NCI-H2196 treated with DMSO at 0.1 percent for 48 hours (cell line): Measurements from ENCODE around the gene GNG12.
"Not testable (repeated sequence)": the region's sequence is repeated elsewhere in the genome, so short reads cannot be mapped to it uniquely, and the experiment has no call there.

Experiments used
- DNase-seq: peaks from one replicate; lab custom pipeline; 2025; ENCODE audit not compliant: unreplicated experiment; lab: John Stamatoyannopoulos, UW

GNG12 gene

DNA sequence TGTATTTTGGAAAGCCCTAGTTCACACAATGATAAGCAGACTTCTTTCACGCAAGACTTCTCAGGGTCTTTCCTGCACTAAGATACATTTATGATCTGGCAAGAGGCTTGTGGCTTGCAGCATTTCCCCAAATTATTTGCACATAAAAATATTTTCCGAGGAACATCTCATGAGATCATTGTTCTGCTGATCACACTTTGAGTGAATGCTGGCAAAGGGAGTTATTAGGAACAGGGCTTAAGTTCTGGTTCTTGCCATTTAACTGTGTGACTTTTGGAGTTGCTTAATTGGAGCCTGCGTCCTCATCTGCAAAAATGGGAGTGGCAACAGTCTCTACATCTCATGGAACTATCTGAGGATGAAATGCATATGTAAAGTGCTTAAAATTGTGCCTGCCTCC lies 98.1 kb downstream of the GNG12 start:
- DNase-seq: no peak

DNA sequence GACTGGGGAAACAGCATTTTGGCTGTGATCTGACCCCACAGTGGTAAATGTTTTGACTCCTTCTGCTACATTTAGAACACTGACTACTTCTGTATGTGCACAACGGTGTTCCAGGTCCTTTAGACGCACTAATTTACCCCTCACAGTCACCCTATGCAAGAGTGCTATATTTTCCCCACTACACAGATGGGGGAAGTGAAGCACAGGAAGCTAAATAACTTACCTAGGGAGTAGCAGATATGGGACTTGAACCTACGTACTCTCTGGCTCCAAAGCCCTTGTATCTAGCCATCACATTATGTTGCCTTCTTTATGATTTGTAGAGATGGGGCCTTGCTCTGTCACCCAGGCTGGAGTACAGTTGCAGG lies 99.0 kb downstream of the GNG12 start:
- no peak for DNase-seq

DNA sequence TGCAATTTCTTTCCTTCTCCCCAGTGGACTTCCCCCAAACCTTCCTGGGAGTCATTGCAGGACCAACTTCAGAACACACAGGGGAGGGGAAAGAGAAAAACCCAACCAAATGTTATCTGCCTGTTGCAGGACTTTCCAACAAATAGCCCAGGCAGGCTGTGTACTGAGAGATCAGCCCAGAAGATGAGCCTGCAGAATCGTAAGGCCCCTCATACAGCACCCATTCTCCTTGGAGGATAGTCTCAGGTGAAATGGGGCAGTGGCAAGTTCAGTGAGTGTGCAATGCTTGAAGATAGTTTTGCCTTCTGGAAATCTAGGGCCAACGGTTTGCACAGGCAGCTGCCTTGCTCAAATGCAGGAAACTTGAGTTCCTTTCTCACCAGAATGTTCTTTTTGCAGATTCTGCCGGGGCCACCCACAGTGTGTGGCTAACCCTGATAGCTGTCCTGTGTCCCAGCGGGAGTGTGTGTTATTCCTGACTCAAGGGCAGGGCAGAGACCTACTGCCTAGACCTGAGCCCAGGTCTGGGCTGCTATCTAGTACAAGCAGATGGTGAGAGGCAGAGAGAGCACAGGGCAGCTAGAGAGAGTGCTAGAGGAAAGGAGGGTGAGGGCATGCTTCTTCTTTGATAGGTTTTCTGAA lies 99.5 kb downstream of the GNG12 start:
- DNase-seq: no peak

DNA sequence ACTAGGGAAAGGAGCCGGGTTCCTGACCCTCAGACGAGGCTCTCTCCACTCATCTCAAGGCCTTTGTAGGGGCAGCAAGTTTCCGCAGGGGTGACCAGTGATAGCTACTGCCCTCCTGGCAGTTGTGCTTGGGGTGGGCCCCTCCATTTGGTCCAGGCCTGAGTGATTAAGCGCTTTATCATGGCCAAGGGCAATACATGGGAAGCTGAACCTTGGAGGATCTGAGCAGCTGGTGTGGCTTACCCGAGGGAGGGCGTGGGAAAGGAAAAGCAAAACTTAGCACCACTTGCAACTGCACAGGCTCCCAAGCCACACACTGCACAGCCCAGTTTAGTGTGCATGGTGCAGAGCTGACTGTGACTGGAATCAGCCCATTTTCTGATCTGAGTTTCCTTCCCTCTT lies 100.5 kb downstream of the GNG12 start:
- no peak for DNase-seq

DNA sequence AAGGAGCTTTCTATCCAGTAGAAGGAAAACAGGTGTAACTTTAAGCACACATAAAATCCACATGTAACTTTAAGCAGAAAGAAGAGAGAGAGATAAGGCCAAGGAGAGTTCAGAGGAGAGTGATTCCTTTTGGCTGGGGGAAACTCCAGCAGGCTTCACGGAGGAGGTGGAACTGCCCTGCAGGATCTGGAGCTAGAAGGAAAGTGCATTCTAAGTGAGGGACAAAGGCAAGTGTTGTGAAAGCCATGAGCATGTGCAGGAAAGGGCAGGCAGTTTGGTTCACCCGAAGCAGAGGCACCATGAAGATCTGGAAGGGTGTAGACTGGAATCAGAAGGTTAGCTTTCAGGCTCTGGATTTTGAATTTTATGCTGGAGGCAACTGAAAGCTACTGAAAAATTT lies 101.9 kb downstream of the GNG12 start:
- no peak for DNase-seq

DNA sequence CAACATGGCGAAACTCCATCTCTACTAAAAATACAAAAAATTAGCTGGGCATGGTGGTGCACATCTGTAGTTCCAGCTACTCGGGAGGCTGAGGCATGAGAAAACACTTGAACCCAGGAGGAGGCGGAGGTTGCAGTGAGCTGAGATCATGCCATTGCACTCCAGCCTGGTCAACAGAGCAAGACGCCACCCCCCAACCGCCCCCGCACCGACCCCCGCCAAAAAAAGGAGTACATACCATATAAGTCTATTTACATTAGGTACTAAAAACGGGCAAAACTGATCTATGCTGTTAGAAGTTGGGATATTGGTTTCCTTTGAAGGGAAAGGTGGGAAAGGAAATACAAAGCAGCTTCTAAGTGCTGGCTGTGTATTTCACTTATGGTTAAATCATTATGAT lies 103.0 kb downstream of the GNG12 start:
- DNase-seq: not testable (repeated sequence)

DNA sequence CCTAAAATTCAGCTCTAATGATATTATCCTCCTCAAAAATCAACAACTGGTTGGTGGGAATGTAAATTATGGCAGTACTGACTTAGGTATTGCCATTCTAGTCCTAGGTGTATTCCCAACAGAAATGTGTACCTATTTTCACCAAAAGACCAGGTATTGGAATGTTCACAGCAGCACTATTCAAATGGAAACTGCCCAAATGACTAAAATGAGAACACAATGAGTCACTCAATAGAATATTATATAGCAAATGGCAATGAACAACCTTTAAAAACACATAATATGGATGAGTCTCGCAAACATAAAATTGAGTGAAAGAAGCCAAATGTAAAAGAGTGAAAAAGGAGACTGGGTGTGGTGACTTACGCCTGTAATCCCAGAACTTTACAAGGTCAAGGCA lies 103.4 kb downstream of the GNG12 start:
- no peak for DNase-seq

DNA sequence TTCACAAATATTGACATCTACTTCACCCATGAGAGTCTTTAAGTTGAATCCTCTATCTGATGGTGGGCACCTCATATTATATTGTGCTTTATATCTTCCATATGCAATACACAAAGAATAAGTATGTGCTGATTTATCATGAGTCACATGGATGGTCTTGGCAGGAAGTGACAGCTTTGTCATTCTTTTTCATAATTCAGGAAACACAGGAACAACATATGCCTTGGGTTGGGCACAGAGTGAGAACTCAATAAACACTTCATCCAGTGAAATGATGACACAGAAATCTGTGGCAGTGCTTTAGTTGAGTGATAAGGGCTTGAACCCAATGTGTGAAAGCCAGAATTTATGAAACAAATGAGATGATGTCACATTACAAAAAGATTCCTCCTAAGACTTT lies 107.0 kb downstream of the GNG12 start:
- no peak for DNase-seq

DNA sequence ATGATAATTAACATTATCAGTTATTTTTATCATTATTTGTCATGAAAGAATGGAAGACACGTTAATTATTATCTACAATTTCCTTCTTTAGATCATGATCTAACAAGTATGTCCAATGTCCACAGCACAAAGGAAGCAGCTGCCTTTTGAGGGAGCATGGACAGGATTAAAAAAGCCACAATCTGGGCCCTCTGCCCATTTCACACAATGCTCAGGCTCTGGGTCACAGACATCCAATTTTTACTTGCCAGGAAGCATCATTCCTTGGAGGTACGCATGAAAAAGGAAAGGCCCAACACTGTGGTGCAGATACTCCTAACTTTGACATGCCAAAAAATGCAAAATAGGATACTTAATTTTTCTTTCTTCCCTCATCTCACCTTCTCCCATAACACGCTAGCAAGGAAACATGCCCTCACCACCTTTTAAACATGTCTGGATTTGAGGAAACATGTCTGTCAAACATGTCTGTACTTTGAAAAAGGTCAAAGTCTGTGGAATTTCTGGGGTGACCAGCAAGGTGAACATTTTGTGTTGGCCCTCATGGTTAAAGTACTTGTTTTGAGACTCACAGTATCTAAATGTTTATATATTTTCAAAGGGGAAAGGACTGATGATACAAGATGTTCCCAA lies 108.2 kb downstream of the GNG12 start:
- DNase-seq: peak; percentile 91

DNA sequence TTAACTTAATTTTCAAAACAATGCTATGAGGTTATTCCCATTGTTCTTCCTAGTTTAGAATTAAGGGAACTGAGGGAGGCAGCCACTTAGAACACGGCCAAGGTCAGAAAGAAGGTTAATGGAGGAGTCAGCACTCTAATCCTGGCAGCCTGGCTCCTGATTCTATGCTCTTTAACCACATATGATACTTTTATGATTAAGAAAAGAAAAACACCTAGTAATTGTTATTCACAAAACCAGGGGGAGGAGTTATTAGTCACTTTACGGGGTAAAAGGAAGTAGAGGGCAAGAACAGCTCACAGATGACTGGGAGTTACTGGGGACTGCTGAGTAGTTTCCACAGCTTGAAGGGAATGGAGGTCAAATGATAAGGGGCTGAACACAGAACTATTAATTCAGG lies 109.6 kb downstream of the GNG12 start:
- no peak for DNase-seq

DNA sequence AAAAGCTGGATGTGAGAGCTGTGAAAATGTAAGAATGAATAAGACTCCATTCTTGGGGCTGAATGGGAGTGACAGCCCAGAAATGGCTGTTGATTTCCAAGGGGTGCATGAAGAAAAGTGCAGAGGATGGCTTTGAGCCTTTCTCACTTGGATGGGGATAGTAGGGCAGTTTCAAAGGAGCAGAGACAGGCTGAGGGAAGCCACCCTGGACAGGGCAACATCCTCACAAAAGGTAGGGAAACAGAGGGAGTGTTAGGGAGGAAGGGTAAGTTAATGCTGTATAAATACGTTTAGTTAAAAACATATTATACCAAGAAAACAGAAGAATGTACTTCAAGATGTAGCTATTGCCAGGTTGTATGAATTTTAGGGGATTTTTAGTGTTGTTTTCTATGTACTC lies 110.1 kb downstream of the GNG12 start:
- no peak for DNase-seq

DNA sequence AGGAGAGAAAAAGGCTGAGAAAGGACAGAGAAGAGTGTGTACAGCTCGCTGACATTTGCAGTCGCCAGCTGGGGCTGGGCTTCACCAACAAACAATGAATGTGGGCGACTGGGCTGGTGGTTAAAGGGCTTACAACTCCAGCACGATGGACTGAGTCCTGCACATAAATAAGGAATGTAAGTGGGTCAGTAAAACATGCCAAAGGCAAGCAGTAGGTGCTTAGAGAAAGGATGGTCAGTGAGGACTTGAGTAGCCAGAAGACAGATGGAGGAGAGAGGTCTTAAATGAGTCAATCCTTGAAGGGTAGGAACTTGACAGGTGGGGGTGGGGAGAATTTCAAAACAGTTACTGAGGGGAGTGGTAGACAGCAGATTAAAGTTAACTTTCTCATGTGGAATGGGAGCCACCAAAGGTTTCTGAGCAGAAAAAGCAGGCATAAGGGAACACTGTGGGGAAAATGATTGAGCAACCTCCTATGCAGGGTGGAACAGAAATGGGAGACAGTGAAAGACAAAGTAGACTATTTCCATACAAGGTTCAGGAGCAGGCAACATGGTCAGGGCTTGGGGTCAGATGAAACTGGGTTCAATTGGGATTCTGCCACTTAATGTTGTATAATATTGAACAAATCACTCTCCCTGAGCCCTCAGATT lies 110.8 kb downstream of the GNG12 start:
- no peak for DNase-seq

DNA sequence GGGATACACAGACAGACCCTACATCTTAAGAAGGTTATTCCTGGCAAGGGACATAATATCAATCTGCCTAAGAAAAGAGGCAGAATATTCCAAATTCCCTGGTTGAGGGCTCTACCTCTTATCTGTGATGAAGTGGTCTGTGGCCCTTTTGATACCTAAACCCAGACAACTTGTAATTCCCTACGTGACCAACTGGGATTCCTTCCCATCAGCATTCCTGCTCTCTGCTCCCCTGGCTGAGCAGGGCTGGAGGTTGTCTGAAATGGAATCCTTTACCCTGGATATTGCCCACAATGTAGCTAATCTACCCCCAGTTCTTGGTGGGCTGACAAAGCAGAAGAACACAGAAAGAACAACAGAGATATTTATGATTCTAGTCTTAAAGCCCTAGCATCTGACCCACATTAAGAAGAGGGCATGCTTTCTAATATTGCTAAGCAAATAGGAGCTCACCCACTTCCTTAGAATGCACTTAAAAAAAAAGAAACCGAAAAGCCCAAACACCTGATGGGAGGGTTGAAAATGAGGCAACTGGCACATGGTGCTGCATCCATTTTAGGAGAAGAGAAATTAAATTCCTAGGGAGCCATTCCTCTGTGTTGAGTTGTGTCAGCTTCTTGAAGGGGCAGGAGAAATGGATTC lies 111.5 kb downstream of the GNG12 start:
- no peak for DNase-seq

DNA sequence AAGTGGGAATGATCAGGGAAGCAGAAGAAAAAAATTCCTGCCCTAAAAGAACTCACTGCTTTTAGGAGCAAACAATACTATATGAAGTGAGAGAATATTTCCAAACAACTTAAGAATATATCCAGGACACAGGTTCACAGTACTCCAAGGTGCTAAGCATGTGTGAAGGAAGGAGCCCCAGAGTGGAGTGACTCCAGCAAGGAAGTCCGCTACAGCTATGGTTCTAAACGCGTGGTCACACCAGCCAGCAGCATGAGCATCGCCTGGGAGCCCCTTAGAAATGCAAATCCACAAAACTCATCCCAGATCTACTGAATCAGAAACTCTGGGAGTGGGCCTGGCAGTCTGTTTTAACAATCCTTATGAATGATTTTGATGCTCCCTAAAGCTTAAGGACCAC lies 112.2 kb downstream of the GNG12 start:
- no peak for DNase-seq

DNA sequence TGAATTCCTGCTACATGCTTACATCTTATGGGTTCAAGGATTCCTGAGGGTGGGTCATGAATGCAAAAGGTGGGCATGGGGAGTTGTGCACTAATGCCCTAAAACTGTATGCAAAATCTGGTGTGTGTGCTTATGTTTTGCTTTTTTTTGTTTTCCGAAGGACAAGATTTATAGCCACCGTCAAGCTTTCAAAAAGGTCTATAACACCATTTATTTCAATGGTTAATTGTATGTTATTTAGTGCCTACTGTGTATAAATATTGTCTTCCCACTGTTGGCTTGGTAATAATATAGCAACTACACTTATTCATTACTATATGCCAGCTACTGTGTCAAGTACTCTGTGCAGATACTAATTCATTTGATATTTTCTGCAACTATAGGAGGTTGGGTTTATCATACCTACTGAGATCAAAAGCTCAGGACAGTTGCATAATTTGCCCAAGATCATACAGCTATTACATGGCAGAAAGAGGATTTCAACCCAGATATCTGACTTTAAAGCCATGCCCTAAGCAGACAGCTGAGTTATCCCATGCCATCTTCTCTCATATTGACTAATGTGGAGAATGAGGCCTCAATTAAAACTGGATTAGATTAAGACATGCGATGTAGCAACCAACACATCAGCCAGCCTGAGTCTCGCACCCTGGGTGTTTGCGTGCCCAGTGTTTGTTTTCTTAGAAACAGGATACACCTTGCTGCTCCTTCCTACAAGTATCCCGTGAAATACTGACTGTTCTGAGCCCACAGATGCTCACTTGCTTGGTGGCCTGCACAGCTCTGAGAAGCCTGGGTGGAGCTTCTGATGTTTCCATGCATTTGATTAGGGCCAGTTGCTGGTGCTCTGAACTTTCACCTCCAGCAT lies 113.7 kb downstream of the GNG12 start:
- DNase-seq: no peak

DNA sequence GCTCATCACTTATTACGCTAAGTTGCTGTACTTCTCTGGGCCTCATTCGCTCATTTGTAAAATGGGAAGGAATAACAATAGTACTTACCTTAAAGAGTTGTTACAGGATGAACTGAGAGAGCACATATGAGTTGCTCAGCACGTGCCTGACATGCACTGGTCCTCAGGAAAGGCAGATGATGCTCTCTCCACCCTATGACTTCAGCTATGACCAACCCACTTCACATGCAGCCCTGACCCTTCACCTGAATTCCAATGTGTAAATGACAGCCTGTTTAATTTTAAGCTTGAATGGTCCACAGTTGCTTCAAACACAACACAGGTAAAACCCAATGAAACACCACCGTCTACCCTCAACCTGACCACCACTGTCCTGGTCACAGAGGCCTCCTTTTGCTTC lies 115.4 kb downstream of the GNG12 start:
- DNase-seq: no peak

DNA sequence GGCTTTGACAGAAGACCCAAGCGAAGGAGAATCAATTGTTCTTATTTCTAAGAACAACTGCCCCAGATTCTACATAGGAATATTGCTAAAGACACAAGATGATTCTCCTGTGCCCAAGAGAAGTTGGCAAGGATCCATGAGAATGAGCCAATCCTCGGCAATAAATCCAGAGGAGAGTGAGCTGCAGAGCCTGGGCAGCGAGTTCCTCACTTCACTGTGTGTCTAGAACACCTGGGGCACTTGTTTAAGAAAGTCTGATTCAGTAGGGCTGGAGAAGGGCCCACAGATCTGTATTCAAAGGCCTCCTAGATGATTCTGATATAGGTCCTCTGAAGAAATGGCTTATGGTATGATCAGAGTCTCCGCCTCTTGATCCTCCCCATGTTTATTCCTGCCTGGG lies 116.5 kb downstream of the GNG12 start:
- DNase-seq: no peak

DNA sequence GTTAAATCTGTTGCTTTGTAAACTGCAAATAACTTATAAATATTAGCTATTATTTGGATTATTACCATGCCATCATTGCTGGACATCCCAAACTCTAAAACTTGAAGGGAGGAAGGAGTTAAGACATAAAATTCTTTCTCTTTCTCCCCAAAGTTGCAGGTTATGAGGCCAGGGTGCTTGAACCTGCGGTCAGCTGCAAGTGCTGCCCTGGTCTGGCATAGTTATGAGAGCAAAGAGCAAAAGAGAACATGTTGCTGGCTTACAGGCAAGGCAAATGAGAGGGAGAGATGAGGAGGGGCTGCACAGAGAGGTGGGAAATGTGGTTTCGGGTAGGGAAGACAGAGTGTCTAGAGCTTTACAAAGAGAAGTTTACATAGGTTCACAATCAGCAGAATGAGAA lies 117.4 kb downstream of the GNG12 start:
- no peak for DNase-seq

DNA sequence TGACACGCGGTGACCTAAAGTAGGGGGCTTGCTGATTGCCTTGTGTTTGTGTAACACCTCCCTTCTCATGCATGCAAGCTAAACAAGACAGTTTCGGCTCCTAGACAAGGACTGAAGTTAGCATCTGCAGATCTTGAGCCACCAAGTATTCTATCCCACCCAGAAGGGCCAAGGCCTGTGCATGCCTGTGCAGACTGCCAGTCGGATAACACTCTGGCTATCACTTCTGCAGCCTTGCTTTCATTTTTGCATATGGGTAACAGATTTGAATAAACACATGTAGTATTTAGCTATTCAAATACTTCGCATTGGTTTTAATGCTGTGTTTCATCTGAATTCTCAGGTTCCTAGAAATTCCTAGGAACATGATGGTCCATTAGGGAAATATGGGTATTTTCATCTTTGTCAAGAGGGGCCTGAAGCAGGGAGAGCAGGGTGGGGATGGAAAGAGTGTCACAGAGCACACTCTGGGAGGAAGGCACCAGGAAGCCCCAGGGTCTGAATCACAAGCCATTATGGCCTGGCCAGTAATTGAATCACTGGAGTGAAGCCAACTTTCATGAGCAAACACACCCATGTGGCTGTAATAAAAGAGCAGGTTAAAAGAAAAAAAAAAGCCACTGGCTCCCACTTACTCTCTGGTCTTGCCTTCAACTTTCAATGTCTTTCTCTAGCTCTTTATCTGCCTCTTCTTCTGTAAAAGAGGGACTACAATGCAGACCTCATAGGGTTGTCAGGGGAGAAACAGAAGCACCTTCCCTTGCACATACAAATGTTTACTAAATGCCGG lies 120.0 kb downstream of the GNG12 start:
- DNase-seq: peak; percentile 46

DNA sequence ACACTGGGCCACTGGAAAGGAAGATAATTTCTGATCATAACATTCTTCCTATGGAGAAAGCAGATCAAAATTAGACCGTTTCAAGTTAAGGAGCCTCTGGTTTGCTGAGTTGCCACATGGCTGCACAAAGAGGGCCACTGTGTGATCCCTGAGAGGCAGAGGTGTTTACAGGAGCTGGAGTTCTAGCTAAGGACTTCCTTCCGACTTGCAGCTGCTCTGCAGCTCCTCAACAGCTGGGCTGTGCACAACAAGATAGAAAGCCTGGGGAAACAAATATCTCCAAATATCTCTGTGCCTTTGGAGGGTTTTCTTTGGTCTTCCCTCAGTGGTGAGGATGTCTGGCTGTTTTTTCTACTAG lies 121.4 kb downstream of the GNG12 start:
- DNase-seq: no peak
